Measurements from ENCODE around the gene CEP41. TPM values are rescaled to one million over a fixed set of nuclear protein-coding genes. Genes with fewer than 3 reads are reported as not detected.

Gene CEP41
- total RNA-seq, 1 donor from 2014 or later: 16.4 TPM

GRCh38 chr7:130367088-130367755, 73.6 kb downstream of the CEP41 start:
- H3K4me1 Mint-ChIP-seq (ENCODE audit: unreplicated experiment): peaks cover 67% of the 10 kb centered on the region
- H3K9me3 Mint-ChIP-seq (ENCODE audit: unreplicated experiment): peaks cover 4% of the 10 kb centered on the region
- H3K36me3 Mint-ChIP-seq (ENCODE audit: unreplicated experiment): peaks cover 3% of the 10 kb centered on the region
- no peak overlapping the region for H3K27ac Mint-ChIP-seq (ENCODE audit: unreplicated experiment)
- TF ChIP-seq, protein P1, sequence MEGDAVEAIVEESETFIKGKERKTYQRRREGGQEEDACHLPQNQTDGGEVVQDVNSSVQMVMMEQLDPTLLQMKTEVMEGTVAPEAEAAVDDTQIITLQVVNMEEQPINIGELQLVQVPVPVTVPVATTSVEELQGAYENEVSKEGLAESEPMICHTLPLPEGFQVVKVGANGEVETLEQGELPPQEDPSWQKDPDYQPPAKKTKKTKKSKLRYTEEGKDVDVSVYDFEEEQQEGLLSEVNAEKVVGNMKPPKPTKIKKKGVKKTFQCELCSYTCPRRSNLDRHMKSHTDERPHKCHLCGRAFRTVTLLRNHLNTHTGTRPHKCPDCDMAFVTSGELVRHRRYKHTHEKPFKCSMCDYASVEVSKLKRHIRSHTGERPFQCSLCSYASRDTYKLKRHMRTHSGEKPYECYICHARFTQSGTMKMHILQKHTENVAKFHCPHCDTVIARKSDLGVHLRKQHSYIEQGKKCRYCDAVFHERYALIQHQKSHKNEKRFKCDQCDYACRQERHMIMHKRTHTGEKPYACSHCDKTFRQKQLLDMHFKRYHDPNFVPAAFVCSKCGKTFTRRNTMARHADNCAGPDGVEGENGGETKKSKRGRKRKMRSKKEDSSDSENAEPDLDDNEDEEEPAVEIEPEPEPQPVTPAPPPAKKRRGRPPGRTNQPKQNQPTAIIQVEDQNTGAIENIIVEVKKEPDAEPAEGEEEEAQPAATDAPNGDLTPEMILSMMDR (IDR thresholded peaks at IDR 0.05): no peak
- DNase-seq (ENCODE audit: extremely low spot score, unreplicated experiment): no peak
- no peaks in the 10 kb centered on the region for H3K27me3 Mint-ChIP-seq (ENCODE audit: unreplicated experiment)
- H3K4me3 Mint-ChIP-seq (ENCODE audit: unreplicated experiment): no peak overlapping the region

GRCh38 chr7:130366564-130366963, 74.3 kb downstream of the CEP41 start:
- TF ChIP-seq, protein P1 (IDR thresholded peaks at IDR 0.05): no peak
- Mint-ChIP-seq H3K36me3 (ENCODE audit: unreplicated experiment) (no peaks in the 10 kb centered on the region), H3K9me3 (ENCODE audit: unreplicated experiment) (no peaks in the 10 kb centered on the region), H3K4me3 (ENCODE audit: unreplicated experiment) (no peak overlapping the region), H3K27ac (ENCODE audit: unreplicated experiment) (no peak overlapping the region), H3K4me1 (ENCODE audit: unreplicated experiment) (peaks cover 61% of the 10 kb centered on the region), H3K27me3 (ENCODE audit: unreplicated experiment) (no peaks in the 10 kb centered on the region)
- no peak for DNase-seq (ENCODE audit: extremely low spot score, unreplicated experiment)

- no peaks in the 10 kb centered on the region for H3K36me3 Mint-ChIP-seq (ENCODE audit: unreplicated experiment)
- TF ChIP-seq, protein P1 (IDR thresholded peaks at IDR 0.05): no peak
- DNase-seq (ENCODE audit: extremely low spot score, unreplicated experiment): no peak
- H3K27me3 Mint-ChIP-seq (ENCODE audit: unreplicated experiment): no peaks in the 10 kb centered on the region
- H3K9me3 Mint-ChIP-seq (ENCODE audit: unreplicated experiment): peaks cover under 1% of the 10 kb centered on the region
- H3K4me3 Mint-ChIP-seq (ENCODE audit: unreplicated experiment): no peak overlapping the region
- H3K27ac Mint-ChIP-seq (ENCODE audit: unreplicated experiment): no peak overlapping the region
- peaks cover 55% of the 10 kb centered on the region for H3K4me1 Mint-ChIP-seq (ENCODE audit: unreplicated experiment)
These were observed 75.0 kb downstream of the CEP41 start for GRCh38 chr7:130365511-130366441.

DNA sequence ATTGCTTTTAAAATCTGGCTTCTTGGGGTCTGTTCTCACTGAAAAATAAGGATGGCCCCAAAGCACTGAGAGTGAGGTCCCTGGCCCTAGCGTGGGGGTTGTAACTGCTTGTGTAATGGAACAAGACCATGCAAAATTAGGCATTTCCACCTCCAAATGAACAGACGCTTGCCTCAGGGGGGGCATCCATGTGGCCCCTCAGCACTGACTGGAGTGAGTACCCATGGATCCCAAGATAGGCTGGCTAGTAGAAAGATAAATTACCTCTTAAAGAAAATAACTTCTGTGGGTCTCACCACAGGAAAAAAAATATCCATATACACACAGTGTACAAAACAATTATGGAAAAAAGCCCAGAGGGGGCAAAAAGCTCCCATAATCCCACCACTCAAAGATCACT, 75.7 kb downstream of the CEP41 start:
- no peaks in the 10 kb centered on the region for H3K27me3 Mint-ChIP-seq (ENCODE audit: unreplicated experiment)
- H3K9me3 Mint-ChIP-seq (ENCODE audit: unreplicated experiment): peaks cover 7% of the 10 kb centered on the region
- H3K27ac Mint-ChIP-seq (ENCODE audit: unreplicated experiment): no peak overlapping the region
- peaks cover 49% of the 10 kb centered on the region for H3K4me1 Mint-ChIP-seq (ENCODE audit: unreplicated experiment)
- H3K36me3 Mint-ChIP-seq (ENCODE audit: unreplicated experiment): peaks cover 5% of the 10 kb centered on the region
- no peak overlapping the region for H3K4me3 Mint-ChIP-seq (ENCODE audit: unreplicated experiment)
- DNase-seq (ENCODE audit: extremely low spot score, unreplicated experiment): no peak
- TF ChIP-seq, protein P1 (IDR thresholded peaks at IDR 0.05): no peak

DNA sequence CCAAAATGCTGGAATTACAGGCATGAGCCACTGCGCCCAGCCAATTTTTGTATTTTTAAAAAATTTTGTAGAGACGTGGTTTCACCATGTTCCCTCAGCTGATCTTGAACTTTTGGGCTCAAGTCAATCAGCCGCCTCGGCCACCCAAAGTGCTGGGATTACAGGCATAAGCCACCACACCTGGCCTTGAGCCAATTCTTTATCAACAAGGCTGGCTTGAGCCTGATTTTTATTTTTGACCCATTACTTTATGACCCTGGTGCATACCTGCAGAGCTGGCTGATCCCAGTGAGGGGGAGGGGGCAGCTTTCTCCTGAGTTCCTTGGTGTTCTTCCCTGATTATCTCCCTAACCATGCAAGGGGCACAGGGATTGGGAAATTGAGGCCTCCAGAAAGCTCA, 76.4 kb downstream of the CEP41 start:
- Mint-ChIP-seq H3K4me3 (ENCODE audit: unreplicated experiment) (no peak overlapping the region), H3K27ac (ENCODE audit: unreplicated experiment) (no peak overlapping the region), H3K9me3 (ENCODE audit: unreplicated experiment) (peaks cover 12% of the 10 kb centered on the region), H3K27me3 (ENCODE audit: unreplicated experiment) (no peaks in the 10 kb centered on the region), H3K36me3 (ENCODE audit: unreplicated experiment) (peaks cover 5% of the 10 kb centered on the region), H3K4me1 (ENCODE audit: unreplicated experiment) (peaks cover 43% of the 10 kb centered on the region)
- TF ChIP-seq, protein P1 (IDR thresholded peaks at IDR 0.05): no peak
- DNase-seq (ENCODE audit: extremely low spot score, unreplicated experiment): no peak
